Measurements from ENCODE around the gene ACE2. TPM values are rescaled to one million over a fixed set of nuclear protein-coding genes. Genes with fewer than 3 reads are reported as not detected.

The ACE2 gene
- total RNA-seq, 4 donors from 2014 or later, result 2.5 to 457 (median 180) TPM

GRCh38 chrX:15616531-15616930, 15.8 kb upstream of the ACE2 start:
- Histone ChIP-seq H3K4me1 (no peaks in the 10 kb centered on the region), H3K4me3 (no peak overlapping the region), H3K27ac (no peak overlapping the region), H3K27me3 (no peaks in the 10 kb centered on the region), H3K36me3 (no peaks in the 10 kb centered on the region), H3K9me3 (no peaks in the 10 kb centered on the region)
- no peak for TF ChIP-seq POLR2A (IDR thresholded peaks at IDR 0.05)
- TF ChIP-seq CTCF (IDR thresholded peaks at IDR 0.05), result no peak
- DNase-seq, result no peak

- H3K9me3 ChIP-seq, result no peaks in the 10 kb centered on the region
- H3K36me3 ChIP-seq, result no peaks in the 10 kb centered on the region
- H3K4me1 ChIP-seq, result no peaks in the 10 kb centered on the region
- H3K27ac ChIP-seq, result peak overlapping the region in 2 of 4 donors; percentile 21 to 59
- H3K27me3 ChIP-seq, result no peaks in the 10 kb centered on the region
- DNase-seq, result no peak
- TF ChIP-seq CTCF (IDR thresholded peaks at IDR 0.05) (no peak), POLR2A (IDR thresholded peaks at IDR 0.05) (no peak)
- no peak overlapping the region for H3K4me3 ChIP-seq
These were observed 6.3 kb upstream of the ACE2 start for GRCh38 chrX:15607067-15607466.

- Histone ChIP-seq H3K4me3 (peak overlapping the region in 1 of 4 donors; percentile 12), H3K27ac (peak overlapping the region in 2 of 4 donors; percentile 59 to 70), H3K9me3 (no peaks in the 10 kb centered on the region), H3K27me3 (no peaks in the 10 kb centered on the region), H3K4me1 (no peaks in the 10 kb centered on the region), H3K36me3 (no peaks in the 10 kb centered on the region)
- no peak for DNase-seq
- TF ChIP-seq CTCF (IDR thresholded peaks at IDR 0.05) (no peak), POLR2A (IDR thresholded peaks at IDR 0.05) (no peak)
These were observed 5.4 kb upstream of the ACE2 start for GRCh38 chrX:15606136-15606535.

- Histone ChIP-seq H3K27me3 (no peaks in the 10 kb centered on the region), H3K27ac (peak overlapping the region in 2 of 4 donors; percentile 58 to 70), H3K9me3 (no peaks in the 10 kb centered on the region), H3K36me3 (no peaks in the 10 kb centered on the region), H3K4me3 (peak overlapping the region in 1 of 4 donors; percentile 12), H3K4me1 (no peaks in the 10 kb centered on the region)
- no peak for DNase-seq
- no peak for TF ChIP-seq CTCF (IDR thresholded peaks at IDR 0.05)
- no peak for TF ChIP-seq POLR2A (IDR thresholded peaks at IDR 0.05)
These were observed 4.5 kb upstream of the ACE2 start for GRCh38 chrX:15605226-15605625.

GRCh38 chrX:15602761-15603160, 2.0 kb upstream of the ACE2 start:
- no peak overlapping the region for H3K4me3 ChIP-seq
- H3K27me3 ChIP-seq, result no peaks in the 10 kb centered on the region
- H3K36me3 ChIP-seq, result no peaks in the 10 kb centered on the region
- H3K27ac ChIP-seq, result no peak overlapping the region
- no peaks in the 10 kb centered on the region for H3K9me3 ChIP-seq
- DNase-seq, result no peak
- no peak for TF ChIP-seq CTCF (IDR thresholded peaks at IDR 0.05)
- TF ChIP-seq POLR2A (IDR thresholded peaks at IDR 0.05), result no peak
- no peaks in the 10 kb centered on the region for H3K4me1 ChIP-seq

GRCh38 chrX:15601932-15602331, 1.2 kb upstream of the ACE2 start:
- H3K27me3 ChIP-seq, result no peaks in the 10 kb centered on the region
- no peak overlapping the region for H3K27ac ChIP-seq
- no peaks in the 10 kb centered on the region for H3K9me3 ChIP-seq
- no peak for DNase-seq
- no peak overlapping the region for H3K4me3 ChIP-seq
- TF ChIP-seq CTCF (IDR thresholded peaks at IDR 0.05) (no peak), POLR2A (IDR thresholded peaks at IDR 0.05) (no peak)
- no peaks in the 10 kb centered on the region for H3K4me1 ChIP-seq
- no peaks in the 10 kb centered on the region for H3K36me3 ChIP-seq
